IMR-90 (cell line): ENCODE data around the gene IFNA13. TPM values are rescaled to one million over a fixed set of nuclear protein-coding genes. Genes with fewer than 3 reads are reported as not detected.

Experiments used
- ATAC-seq: fragments of 200-7000 bp; cut with Tn5 transposase; 2 replicates; pipeline ENCODE4 v1.9.1; 2020; ENCODE audit warnings: low read depth, mild to moderate bottlenecking, moderate library complexity
- BruUV-seq: library from RNA; stranded (reverse); fragments of 400-500 nt; replicated peaks from 2 replicates; lab custom pipeline; 2021; lab: Mats Ljungman, UMichigan
- CTCF ChIA-PET: fragments of 300-600 bp; formaldehyde crosslinking; extraction: SDS; loops from one replicate; lab custom pipeline; 2021; ENCODE audit warnings: antibody characterized with exemption; lab: Yijun Ruan, JAX
- POLR2A ChIA-PET: fragments of 300-600 bp; sonication (Branson Sonifier 250); formaldehyde crosslinking; loops from one replicate; lab custom pipeline; 2022; ENCODE audit warnings: antibody characterized with exemption; ENCODE audit not compliant: unreplicated experiment; lab: Charles Lee
- DNase-seq: peaks from one replicate; pipeline ENCODE4 v3.0.0; 2013
- H2AFZ ChIP-seq: replicated peaks from 2 replicates; pipeline ENCODE3; 2013; ENCODE audit warnings: low read length, mild to moderate bottlenecking; ENCODE audit not compliant: poor library complexity
- H2AK5ac ChIP-seq: 2 replicates; pipeline ENCODE4 v1.6.1; 2013; ENCODE audit warnings: low read depth, low read length, inconsistent platforms
- H2AK9ac ChIP-seq: replicated peaks from 2 replicates; pipeline ENCODE3; 2013; ENCODE audit warnings: mild to moderate bottlenecking, low read depth, low read length, moderate library complexity; ENCODE audit not compliant: poor library complexity
- H2BK120ac ChIP-seq: 2 replicates; pipeline ENCODE4 v1.6.1; 2013; ENCODE audit warnings: low read depth, low read length, inconsistent platforms
- H2BK15ac ChIP-seq: 3 replicates; pipeline ENCODE4 v1.6.1; 2013; ENCODE audit warnings: low read depth, low read length, inconsistent platforms
- H2BK20ac ChIP-seq: 2 replicates; pipeline ENCODE4 v1.6.1; 2013; ENCODE audit warnings: low read depth, mild to moderate bottlenecking, inconsistent platforms, low read length, moderate library complexity
- H2BK5ac ChIP-seq: 2 replicates; pipeline ENCODE4 v1.6.1; 2013; ENCODE audit warnings: mild to moderate bottlenecking, low read depth, low read length, inconsistent platforms; ENCODE audit not compliant: poor library complexity, severe bottlenecking
- H3K14ac ChIP-seq: replicated peaks from 2 replicates; pipeline ENCODE4 v1.6.1; 2013; ENCODE audit warnings: low read depth, low read length, inconsistent platforms
- H3K18ac ChIP-seq: 2 replicates; pipeline ENCODE4 v1.6.1; 2013; ENCODE audit warnings: low read depth, low read length, control low read depth
- H3K23ac ChIP-seq: 2 replicates; pipeline ENCODE4 v1.6.1; 2013; ENCODE audit warnings: low read depth, low read length, inconsistent platforms
- H3K27ac ChIP-seq: 2 replicates; pipeline ENCODE4 v1.5.1; 2013; ENCODE audit warnings: mild to moderate bottlenecking, control low read depth, low read length; ENCODE audit not compliant: insufficient read depth
- H3K27me3 ChIP-seq: 2 replicates; pipeline ENCODE4 v1.6.1; 2013; ENCODE audit warnings: low read length; ENCODE audit not compliant: control insufficient read depth, insufficient read depth
- H3K36me3 ChIP-seq: 2 replicates; pipeline ENCODE4 v1.6.1; 2013; ENCODE audit warnings: low read length, mixed read lengths; ENCODE audit not compliant: control insufficient read depth, insufficient read depth
- H3K4ac ChIP-seq: 2 replicates; pipeline ENCODE4 v1.6.1; 2013; ENCODE audit warnings: low read depth, low read length, inconsistent platforms
- H3K4me1 ChIP-seq: 2 replicates; pipeline ENCODE4 v1.6.1; 2013; ENCODE audit warnings: low read length, mixed read lengths; ENCODE audit not compliant: control insufficient read depth, insufficient read depth
- H3K4me2 ChIP-seq: 2 replicates; pipeline ENCODE4 v1.6.1; 2013; ENCODE audit warnings: low read depth, mild to moderate bottlenecking, control low read depth, low read length, moderate library complexity
- H3K4me3 ChIP-seq: 2 replicates; pipeline ENCODE4 v1.5.1; 2013; ENCODE audit warnings: low read depth, mild to moderate bottlenecking, control low read depth, low read length, moderate library complexity; ENCODE audit not compliant: insufficient read depth
- H3K56ac ChIP-seq: 2 replicates; pipeline ENCODE4 v1.6.1; 2013; ENCODE audit warnings: low read length, inconsistent platforms; ENCODE audit not compliant: insufficient read depth; ENCODE audit errors: extremely low read depth
- H3K79me1 ChIP-seq, 2 experiments: 2 replicates each; pipeline ENCODE4 v1.6.1; 2013; ENCODE audit warnings: low read length in 2 of 2, inconsistent platforms in 1 of 2, low read depth in 1 of 2
- H3K9ac ChIP-seq: 2 replicates; pipeline ENCODE4 v1.6.1; 2013; ENCODE audit warnings: low read depth, low read length, control low read depth
- H3K9me1 ChIP-seq: 2 replicates; pipeline ENCODE4 v1.6.1; 2013; ENCODE audit warnings: low read length, inconsistent platforms; ENCODE audit not compliant: insufficient read depth
- H3K9me3 ChIP-seq: 2 replicates; pipeline ENCODE4 v1.6.1; 2013; ENCODE audit warnings: low read length; ENCODE audit not compliant: control insufficient read depth, insufficient read depth
- H4K20me1 ChIP-seq: 2 replicates; pipeline ENCODE4 v1.6.1; 2013; ENCODE audit warnings: low read length, inconsistent platforms; ENCODE audit not compliant: insufficient read depth
- H4K5ac ChIP-seq: 2 replicates; pipeline ENCODE4 v1.6.1; 2013; ENCODE audit warnings: mild to moderate bottlenecking, low read depth, low read length, control low read depth
- H4K8ac ChIP-seq, 2 experiments: 2 replicates each; pipeline ENCODE4 v1.6.1; 2013; ENCODE audit warnings: low read depth in 2 of 2, low read length in 2 of 2, control low read depth in 1 of 2, inconsistent platforms in 1 of 2
- H4K91ac ChIP-seq: 2 replicates; pipeline ENCODE4 v1.6.1; 2013; ENCODE audit warnings: low read depth, low read length, inconsistent platforms; ENCODE audit not compliant: insufficient read depth
- BHLHE40 ChIP-seq: fragments of 150-350 bp; IDR thresholded peaks from 2 replicates; pipeline ENCODE4 v1.6.1; 2016; ENCODE audit warnings: mild to moderate bottlenecking, low read depth, low read length
- CEBPB ChIP-seq: IDR thresholded peaks from 2 replicates; pipeline ENCODE4 v1.6.1; 2012; ENCODE audit warnings: low read depth, low read length, improper control_type of control experiment
- CHD1 ChIP-seq: IDR thresholded peaks from 2 replicates; pipeline ENCODE4 v1.6.1; 2012; ENCODE audit warnings: low read depth, low read length, improper control_type of control experiment
- CTCF ChIP-seq: conservative IDR thresholded peaks from 2 replicates; pipeline ENCODE4 v1.5.1; 2012; ENCODE audit warnings: mild to moderate bottlenecking, low read depth, low read length, improper control_type of control experiment
- ELK1 ChIP-seq: fragments of 150-350 bp; IDR thresholded peaks from 2 replicates; pipeline ENCODE4 v1.6.1; 2016; ENCODE audit warnings: low read depth, mild to moderate bottlenecking, low read length, moderate library complexity, borderline replicate concordance
- FOS ChIP-seq: fragments of 150-350 bp; IDR thresholded peaks from 2 replicates; pipeline ENCODE4 v1.6.1; 2016; ENCODE audit warnings: low read depth, low read length
- MAFK ChIP-seq: IDR thresholded peaks from 2 replicates; pipeline ENCODE4 v1.6.1; 2012; ENCODE audit warnings: low read depth, low read length, improper control_type of control experiment
- MAZ ChIP-seq: IDR thresholded peaks from 2 replicates; pipeline ENCODE4 v1.6.1; 2012; ENCODE audit warnings: low read depth, mild to moderate bottlenecking, low read length, improper control_type of control experiment, moderate library complexity, borderline replicate concordance
- MXI1 ChIP-seq: IDR thresholded peaks from 2 replicates; pipeline ENCODE4 v1.6.1; 2012; ENCODE audit warnings: low read depth, mild to moderate bottlenecking, low read length, moderate library complexity, borderline replicate concordance
- NFE2L2 ChIP-seq: fragments of 150-350 bp; IDR thresholded peaks from 2 replicates; pipeline ENCODE4 v1.6.1; 2016; ENCODE audit warnings: low read depth, mild to moderate bottlenecking, low read length
- POLR2A ChIP-seq: IDR thresholded peaks from 2 replicates; pipeline ENCODE4 v1.6.1; 2012; ENCODE audit warnings: mild to moderate bottlenecking, low read depth, low read length
- RAD21 ChIP-seq: IDR thresholded peaks from 2 replicates; pipeline ENCODE4 v1.6.1; 2012; ENCODE audit warnings: low read length, improper control_type of control experiment
- RCOR1 ChIP-seq: IDR thresholded peaks from 2 replicates; pipeline ENCODE4 v1.6.1; 2012; ENCODE audit warnings: mild to moderate bottlenecking, low read length, improper control_type of control experiment; ENCODE audit not compliant: insufficient replicate concordance
- RFX5 ChIP-seq: IDR thresholded peaks from 2 replicates; pipeline ENCODE4 v1.8.0; 2012; ENCODE audit warnings: low read depth, mild to moderate bottlenecking, low read length, moderate library complexity
- SMC3 ChIP-seq: fragments of 150-350 bp; IDR thresholded peaks from 2 replicates; pipeline ENCODE4 v1.6.1; 2016; ENCODE audit warnings: low read depth, mild to moderate bottlenecking, antibody characterized with exemption, low read length, moderate library complexity
- USF2 ChIP-seq: fragments of 150-350 bp; IDR thresholded peaks from 2 replicates; pipeline ENCODE4 v1.6.1; 2017; ENCODE audit warnings: mild to moderate bottlenecking, antibody characterized with exemption, low read length, low read depth
- WGBS, 2 experiments: methylation state at CpG; one replicate each; pipeline versions ENCODE4 v1.1.5 to v1.1.7; 2013; ENCODE audit warnings: missing lambda C conversion rate in 2 of 2; ENCODE audit not compliant: insufficient read length in 1 of 2; ENCODE audit errors: extremely low coverage in 2 of 2; 5-methylcytosine and 5-hydroxymethylcytosine counted together
- dilution Hi-C: fragments of 300-500 bp; cut with HindIII; formaldehyde crosslinking; loops from one replicate; pipeline ENCODE4 v1.14.3; 2018; ENCODE audit warnings: low sequenced_read_pairs; ENCODE audit not compliant: unreplicated experiment
- in situ Hi-C: fragments of 300-500 bp; cut with MboI; formaldehyde crosslinking; loops from 3 replicates; pipeline ENCODE4 v1.14.3; 2019; ENCODE audit warnings: low sequenced_read_pairs, inconsistent platforms, mixed read lengths
- intact Hi-C: fragments of 100-400 bp; cut with micrococcal nuclease; formaldehyde crosslinking; loops from 2 replicates; pipeline ENCODE4 v1.10.0; 2022
- polyA plus RNA-seq, 3 experiments: library from polyadenylated mRNA; depleted of rRNA; stranded (reverse); fragments of >200 nt; gene quantifications; 2 replicates each; pipeline ENCODE4 v1.2.3, GENCODE V29; 2012; ENCODE audit warnings: low replicate concordance in 1 of 3
- total RNA-seq: library from RNA; depleted of rRNA; stranded (reverse); fragments of >200 nt; gene quantifications from 2 replicates; pipeline ENCODE4 v1.2.3, GENCODE V29; 2012

The IFNA13 gene
- total and polyA plus RNA-seq, 2 of the 4 experiments (the other 2 are of a cell fraction), result not detected

GRCh38 chr9:21408817-21409216 is 41.0 kb upstream of the IFNA13 start, which contains the start of gene IFNA8:
TSS of gene IFNA8 (plus strand) at chr9:21409117. CDS start at chr9:21409177, 60 bp downstream.
- no peak within 1 kb of the TSS for H3K4me2 ChIP-seq

More at GRCh38 chr9:21408817-21409216, 41.0 kb upstream of the IFNA13 start, which contains the start of gene IFNA8:
- Histone ChIP-seq H3K9ac (no peak within 1 kb of the TSS), H3K23ac (no peak within 1 kb of the TSS), H3K18ac (no peak within 1 kb of the TSS), H4K91ac (no peak within 1 kb of the TSS), H3K27me3 (peaks cover 26% of the 10 kb centered on the region), H2BK15ac (no peak within 1 kb of the TSS), H3K36me3 (no peaks in the 10 kb centered on the region), H4K20me1 (no peaks in the 10 kb centered on the region), H2BK120ac (no peak within 1 kb of the TSS), H4K5ac (no peak within 1 kb of the TSS), H2AFZ (no peak within 1 kb of the TSS), H3K4me3 (no peak within 1 kb of the TSS), H3K79me1 (no peaks in the 10 kb centered on the region), H2BK20ac (no peak within 1 kb of the TSS), H3K9me3 (no peaks in the 10 kb centered on the region), H2BK5ac (no peak within 1 kb of the TSS), H2AK5ac (no peak within 1 kb of the TSS), H3K27ac (no peak within 1 kb of the TSS), H2AK9ac (no peak within 1 kb of the TSS), H3K56ac (no peak within 1 kb of the TSS), H3K9me1 (no peaks in the 10 kb centered on the region), H3K4ac (no peak within 1 kb of the TSS), H3K14ac (no peak within 1 kb of the TSS), H3K4me1 (no peaks in the 10 kb centered on the region), H4K8ac (no peak within 1 kb of the TSS)
- ATAC-seq, result no peak
- in situ Hi-C loops (no loop called here), intact Hi-C loops (no loop called here), dilution Hi-C loops (no loop called here)
- TF ChIP-seq CTCF (no peak), RAD21 (no peak), POLR2A (no peak), NFE2L2 (no peak), USF2 (no peak), BHLHE40 (no peak), RFX5 (no peak), CHD1 (no peak), RCOR1 (no peak), MAZ (no peak), SMC3 (no peak), FOS (no peak), MXI1 (no peak), CEBPB (no peak), MAFK (no peak), ELK1 (no peak)
- no CpG with 5 or more reads among the region's 1 CpG for WGBS, 2 experiments
- DNase-seq, result no peak
- POLR2A ChIA-PET, result no interaction called here
- CTCF ChIA-PET, result interaction anchor here (1.8 kb wide), 1 partner anchor 13 kb away, joined by 10 read pairs; no protein-coding TSS in a partner anchor
- no TSS peak for BruUV-seq
